ENCODE results near the gene LGR5. TPM values are rescaled to one million over a fixed set of nuclear protein-coding genes. Genes with fewer than 3 reads are reported as not detected.

LGR5 gene
- total and polyA plus RNA-seq, 2 of the 13 experiments (the other 11 are each of a cell fraction or from before 2014, with no cell fraction given), result 37.0 to 121 TPM

DNA sequence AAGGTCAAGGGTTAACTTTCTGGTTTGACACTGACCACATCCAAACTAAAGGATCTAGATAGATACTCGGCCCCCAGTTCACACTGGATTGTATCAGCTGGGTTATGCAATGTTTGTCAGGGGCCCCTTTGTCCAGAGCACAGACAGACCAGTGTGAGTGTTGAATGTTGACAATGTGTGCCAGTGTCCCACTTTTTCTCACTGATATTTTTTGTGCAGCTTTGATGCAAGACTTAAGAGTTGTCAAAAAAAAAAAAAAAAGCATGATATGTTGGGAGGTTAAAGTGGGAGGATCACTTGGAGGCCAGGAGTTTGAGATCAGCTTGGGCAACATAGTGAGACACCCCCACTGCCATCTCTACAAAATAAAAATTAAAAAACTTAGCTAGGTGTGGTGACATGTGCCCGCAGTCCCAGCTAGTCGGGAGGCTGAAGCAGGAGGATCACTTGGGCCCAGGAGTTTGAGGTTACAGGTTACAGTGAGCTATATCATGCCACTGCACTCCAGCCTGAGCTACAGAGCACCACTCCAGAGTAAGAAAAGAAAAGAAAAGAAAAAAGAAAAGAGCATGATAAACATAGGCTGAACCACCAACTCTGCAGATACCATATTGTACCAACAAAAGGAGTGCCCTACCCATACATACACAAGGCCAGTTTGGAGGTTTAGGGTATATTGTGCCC lies 97.5 kb downstream of the LGR5 start (continued):
- TF ChIP-seq, protein P1, sequence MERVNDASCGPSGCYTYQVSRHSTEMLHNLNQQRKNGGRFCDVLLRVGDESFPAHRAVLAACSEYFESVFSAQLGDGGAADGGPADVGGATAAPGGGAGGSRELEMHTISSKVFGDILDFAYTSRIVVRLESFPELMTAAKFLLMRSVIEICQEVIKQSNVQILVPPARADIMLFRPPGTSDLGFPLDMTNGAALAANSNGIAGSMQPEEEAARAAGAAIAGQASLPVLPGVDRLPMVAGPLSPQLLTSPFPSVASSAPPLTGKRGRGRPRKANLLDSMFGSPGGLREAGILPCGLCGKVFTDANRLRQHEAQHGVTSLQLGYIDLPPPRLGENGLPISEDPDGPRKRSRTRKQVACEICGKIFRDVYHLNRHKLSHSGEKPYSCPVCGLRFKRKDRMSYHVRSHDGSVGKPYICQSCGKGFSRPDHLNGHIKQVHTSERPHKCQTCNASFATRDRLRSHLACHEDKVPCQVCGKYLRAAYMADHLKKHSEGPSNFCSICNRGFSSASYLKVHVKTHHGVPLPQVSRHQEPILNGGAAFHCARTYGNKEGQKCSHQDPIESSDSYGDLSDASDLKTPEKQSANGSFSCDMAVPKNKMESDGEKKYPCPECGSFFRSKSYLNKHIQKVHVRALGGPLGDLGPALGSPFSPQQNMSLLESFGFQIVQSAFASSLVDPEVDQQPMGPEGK (CRISPR knock-in tag; IDR thresholded peaks at IDR 0.05), result peak; percentile 97
- TF ChIP-seq, protein P2, sequence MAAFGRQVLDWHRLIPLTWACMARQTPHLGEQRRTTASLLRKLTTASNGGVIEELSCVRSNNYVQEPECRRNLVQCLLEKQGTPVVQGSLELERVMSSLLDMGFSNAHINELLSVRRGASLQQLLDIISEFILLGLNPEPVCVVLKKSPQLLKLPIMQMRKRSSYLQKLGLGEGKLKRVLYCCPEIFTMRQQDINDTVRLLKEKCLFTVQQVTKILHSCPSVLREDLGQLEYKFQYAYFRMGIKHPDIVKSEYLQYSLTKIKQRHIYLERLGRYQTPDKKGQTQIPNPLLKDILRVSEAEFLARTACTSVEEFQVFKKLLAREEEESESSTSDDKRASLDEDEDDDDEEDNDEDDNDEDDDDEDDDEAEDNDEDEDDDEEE (CRISPR knock-in tag; IDR thresholded peaks at IDR 0.05), result no peak
- TF ChIP-seq ZNF737 (CRISPR knock-in tag; IDR thresholded peaks at IDR 0.05; ENCODE audit: borderline replicate concordance) (no peak), ZNF432 (CRISPR knock-in tag; IDR thresholded peaks at IDR 0.05; ENCODE audit: borderline replicate concordance) (no peak), ZNF17 (CRISPR knock-in tag; IDR thresholded peaks at IDR 0.05) (no peak), ZMYM3 (CRISPR knock-in tag; IDR thresholded peaks at IDR 0.05) (peak; percentile 56; the same call in 1 of the 2 replicates), ZFY (CRISPR knock-in tag; IDR thresholded peaks at IDR 0.05) (no peak), ZFP37 (CRISPR knock-in tag; IDR thresholded peaks at IDR 0.05; ENCODE audit: borderline replicate concordance) (no peak), ZNF614 (CRISPR knock-in tag; IDR thresholded peaks at IDR 0.05; ENCODE audit: borderline replicate concordance) (peak; percentile 88), ZC3H4 (CRISPR knock-in tag; IDR thresholded peaks at IDR 0.05; ENCODE audit: borderline replicate concordance) (no peak), ZNF20 (CRISPR knock-in tag; IDR thresholded peaks at IDR 0.05) (no peak)
- TF ChIP-seq, protein P3, sequence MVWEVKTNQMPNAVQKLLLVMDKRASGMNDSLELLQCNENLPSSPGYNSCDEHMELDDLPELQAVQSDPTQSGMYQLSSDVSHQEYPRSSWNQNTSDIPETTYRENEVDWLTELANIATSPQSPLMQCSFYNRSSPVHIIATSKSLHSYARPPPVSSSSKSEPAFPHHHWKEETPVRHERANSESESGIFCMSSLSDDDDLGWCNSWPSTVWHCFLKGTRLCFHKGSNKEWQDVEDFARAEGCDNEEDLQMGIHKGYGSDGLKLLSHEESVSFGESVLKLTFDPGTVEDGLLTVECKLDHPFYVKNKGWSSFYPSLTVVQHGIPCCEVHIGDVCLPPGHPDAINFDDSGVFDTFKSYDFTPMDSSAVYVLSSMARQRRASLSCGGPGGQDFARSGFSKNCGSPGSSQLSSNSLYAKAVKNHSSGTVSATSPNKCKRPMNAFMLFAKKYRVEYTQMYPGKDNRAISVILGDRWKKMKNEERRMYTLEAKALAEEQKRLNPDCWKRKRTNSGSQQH (CRISPR knock-in tag; IDR thresholded peaks at IDR 0.05; ENCODE audit: low read depth), result no peak
- TF ChIP-seq, protein P4, sequence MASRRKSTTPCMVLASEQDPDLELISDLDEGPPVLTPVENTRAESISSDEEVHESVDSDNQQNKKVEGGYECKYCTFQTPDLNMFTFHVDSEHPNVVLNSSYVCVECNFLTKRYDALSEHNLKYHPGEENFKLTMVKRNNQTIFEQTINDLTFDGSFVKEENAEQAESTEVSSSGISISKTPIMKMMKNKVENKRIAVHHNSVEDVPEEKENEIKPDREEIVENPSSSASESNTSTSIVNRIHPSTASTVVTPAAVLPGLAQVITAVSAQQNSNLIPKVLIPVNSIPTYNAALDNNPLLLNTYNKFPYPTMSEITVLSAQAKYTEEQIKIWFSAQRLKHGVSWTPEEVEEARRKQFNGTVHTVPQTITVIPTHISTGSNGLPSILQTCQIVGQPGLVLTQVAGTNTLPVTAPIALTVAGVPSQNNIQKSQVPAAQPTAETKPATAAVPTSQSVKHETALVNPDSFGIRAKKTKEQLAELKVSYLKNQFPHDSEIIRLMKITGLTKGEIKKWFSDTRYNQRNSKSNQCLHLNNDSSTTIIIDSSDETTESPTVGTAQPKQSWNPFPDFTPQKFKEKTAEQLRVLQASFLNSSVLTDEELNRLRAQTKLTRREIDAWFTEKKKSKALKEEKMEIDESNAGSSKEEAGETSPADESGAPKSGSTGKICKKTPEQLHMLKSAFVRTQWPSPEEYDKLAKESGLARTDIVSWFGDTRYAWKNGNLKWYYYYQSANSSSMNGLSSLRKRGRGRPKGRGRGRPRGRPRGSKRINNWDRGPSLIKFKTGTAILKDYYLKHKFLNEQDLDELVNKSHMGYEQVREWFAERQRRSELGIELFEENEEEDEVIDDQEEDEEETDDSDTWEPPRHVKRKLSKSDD (CRISPR knock-in tag; IDR thresholded peaks at IDR 0.05; ENCODE audit: low read depth), result peak; percentile 38; the same call in 1 of the 2 replicates
- TF ChIP-seq, protein P5, sequence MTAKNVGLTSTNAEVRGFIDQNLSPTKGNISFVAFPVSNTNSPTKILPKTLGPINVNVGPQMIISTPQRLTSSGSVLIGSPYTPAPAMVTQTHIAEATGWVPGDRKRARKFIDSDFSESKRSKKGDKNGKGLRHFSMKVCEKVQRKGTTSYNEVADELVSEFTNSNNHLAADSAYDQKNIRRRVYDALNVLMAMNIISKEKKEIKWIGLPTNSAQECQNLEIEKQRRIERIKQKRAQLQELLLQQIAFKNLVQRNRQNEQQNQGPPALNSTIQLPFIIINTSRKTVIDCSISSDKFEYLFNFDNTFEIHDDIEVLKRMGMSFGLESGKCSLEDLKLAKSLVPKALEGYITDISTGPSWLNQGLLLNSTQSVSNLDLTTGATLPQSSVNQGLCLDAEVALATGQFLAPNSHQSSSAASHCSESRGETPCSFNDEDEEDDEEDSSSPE (CRISPR knock-in tag; IDR thresholded peaks at IDR 0.05), result no peak
- TF ChIP-seq, protein P6, sequence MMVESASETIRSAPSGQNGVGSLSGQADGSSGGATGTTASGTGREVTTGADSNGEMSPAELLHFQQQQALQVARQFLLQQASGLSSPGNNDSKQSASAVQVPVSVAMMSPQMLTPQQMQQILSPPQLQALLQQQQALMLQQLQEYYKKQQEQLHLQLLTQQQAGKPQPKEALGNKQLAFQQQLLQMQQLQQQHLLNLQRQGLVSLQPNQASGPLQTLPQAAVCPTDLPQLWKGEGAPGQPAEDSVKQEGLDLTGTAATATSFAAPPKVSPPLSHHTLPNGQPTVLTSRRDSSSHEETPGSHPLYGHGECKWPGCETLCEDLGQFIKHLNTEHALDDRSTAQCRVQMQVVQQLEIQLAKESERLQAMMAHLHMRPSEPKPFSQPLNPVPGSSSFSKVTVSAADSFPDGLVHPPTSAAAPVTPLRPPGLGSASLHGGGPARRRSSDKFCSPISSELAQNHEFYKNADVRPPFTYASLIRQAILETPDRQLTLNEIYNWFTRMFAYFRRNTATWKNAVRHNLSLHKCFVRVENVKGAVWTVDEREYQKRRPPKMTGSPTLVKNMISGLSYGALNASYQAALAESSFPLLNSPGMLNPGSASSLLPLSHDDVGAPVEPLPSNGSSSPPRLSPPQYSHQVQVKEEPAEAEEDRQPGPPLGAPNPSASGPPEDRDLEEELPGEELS (CRISPR knock-in tag; IDR thresholded peaks at IDR 0.05), result peak; percentile 96
- TF ChIP-seq, protein P7, sequence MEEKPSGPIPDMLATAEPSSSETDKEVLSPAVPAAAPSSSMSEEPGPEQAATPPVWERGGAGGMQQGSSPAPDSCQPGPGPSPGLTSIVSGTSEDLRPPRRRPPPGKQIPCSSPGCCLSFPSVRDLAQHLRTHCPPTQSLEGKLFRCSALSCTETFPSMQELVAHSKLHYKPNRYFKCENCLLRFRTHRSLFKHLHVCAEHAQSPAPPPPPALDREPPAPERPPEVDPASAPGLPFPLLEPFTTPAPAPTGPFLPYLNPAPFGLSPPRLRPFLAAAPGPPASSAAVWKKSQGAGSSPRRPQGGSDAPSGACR (CRISPR knock-in tag; IDR thresholded peaks at IDR 0.05), result no peak
